ENCODE data around the gene TNFRSF4. TPM values are rescaled to one million over a fixed set of nuclear protein-coding genes. Genes with fewer than 3 reads are reported as not detected.
"Not testable (repeated sequence)": the region's sequence is repeated elsewhere in the genome, so short reads cannot be mapped to it uniquely, and the experiment has no call there.

TNFRSF4 gene
- total RNA-seq, 1 donor from 2014 or later: 0.31 TPM

GRCh38 chr1:1197551-1198422 is 16.2 kb downstream of the TNFRSF4 start:
- Mint-ChIP-seq H3K36me3 (no peaks in the 10 kb centered on the region), H3K27ac (no peak overlapping the region), H3K27me3 (no peaks in the 10 kb centered on the region), H3K4me1 (ENCODE audit: unreplicated experiment) (no peaks in the 10 kb centered on the region), H3K4me3 (no peak overlapping the region), H3K9me3 (peaks cover 8% of the 10 kb centered on the region)
- TF ChIP-seq CTCF (conservative IDR thresholded peaks at IDR 0.05): no peak
- DNase-seq (ENCODE audit: extremely low spot score, unreplicated experiment): no peak

- no peaks in the 10 kb centered on the region for H3K4me1 Mint-ChIP-seq (ENCODE audit: unreplicated experiment)
- H3K36me3 Mint-ChIP-seq: no peaks in the 10 kb centered on the region
- no peaks in the 10 kb centered on the region for H3K27me3 Mint-ChIP-seq
- no peak overlapping the region for H3K27ac Mint-ChIP-seq
- no peak overlapping the region for H3K4me3 Mint-ChIP-seq
- no peak for DNase-seq (ENCODE audit: extremely low spot score, unreplicated experiment)
- H3K9me3 Mint-ChIP-seq: peaks cover 8% of the 10 kb centered on the region
- no peak for TF ChIP-seq CTCF (conservative IDR thresholded peaks at IDR 0.05)
Measured at GRCh38 chr1:1197188-1197500, 16.8 kb downstream of the TNFRSF4 start.

- no peak for TF ChIP-seq CTCF (conservative IDR thresholded peaks at IDR 0.05)
- Mint-ChIP-seq H3K4me1 (ENCODE audit: unreplicated experiment) (no peaks in the 10 kb centered on the region), H3K4me3 (no peak overlapping the region), H3K27ac (no peak overlapping the region), H3K27me3 (no peaks in the 10 kb centered on the region), H3K36me3 (no peaks in the 10 kb centered on the region), H3K9me3 (peaks cover 12% of the 10 kb centered on the region)
- no peak for DNase-seq (ENCODE audit: extremely low spot score, unreplicated experiment)
Measured at GRCh38 chr1:1196431-1197187, 17.3 kb downstream of the TNFRSF4 start.

GRCh38 chr1:1195726-1196125 is 18.2 kb downstream of the TNFRSF4 start:
- not testable (repeated sequence) for H3K27ac Mint-ChIP-seq; H3K4me1 Mint-ChIP-seq (ENCODE audit: unreplicated experiment); H3K36me3 Mint-ChIP-seq; H3K27me3 Mint-ChIP-seq; DNase-seq (ENCODE audit: extremely low spot score, unreplicated experiment); H3K4me3 Mint-ChIP-seq
- H3K9me3 Mint-ChIP-seq: peaks cover 12% of the 10 kb centered on the region

DNA sequence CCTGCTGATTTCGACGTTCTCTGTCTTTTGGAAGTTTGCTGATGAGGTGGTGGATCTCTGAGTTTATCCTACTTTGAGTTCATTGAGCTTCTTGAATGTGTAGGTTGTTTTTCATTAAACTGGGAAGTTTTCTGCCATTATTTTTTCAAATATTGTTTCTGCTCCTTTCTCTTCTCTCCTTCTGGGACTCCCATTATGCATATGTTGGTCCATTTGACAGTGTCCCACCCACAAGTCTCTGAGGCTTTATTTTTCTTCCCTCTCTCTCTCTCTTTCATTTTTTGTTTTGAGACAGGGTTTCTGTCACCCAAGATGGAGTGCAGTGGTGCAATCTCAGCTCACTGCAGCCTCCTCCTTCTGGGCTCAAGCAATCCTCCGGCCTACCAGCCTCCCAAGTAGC is 19.2 kb downstream of the TNFRSF4 start:
- Mint-ChIP-seq H3K4me3 (no peak overlapping the region), H3K27ac (no peak overlapping the region), H3K4me1 (ENCODE audit: unreplicated experiment) (no peaks in the 10 kb centered on the region), H3K36me3 (no peaks in the 10 kb centered on the region), H3K27me3 (peaks cover 3% of the 10 kb centered on the region), H3K9me3 (peaks cover 12% of the 10 kb centered on the region)
- no peak for TF ChIP-seq CTCF (conservative IDR thresholded peaks at IDR 0.05)
- DNase-seq (ENCODE audit: extremely low spot score, unreplicated experiment): no peak

GRCh38 chr1:1191734-1192133 is 22.2 kb downstream of the TNFRSF4 start:
- peaks cover 3% of the 10 kb centered on the region for H3K27me3 Mint-ChIP-seq
- H3K9me3 Mint-ChIP-seq: peaks cover 12% of the 10 kb centered on the region
- no peak for DNase-seq (ENCODE audit: extremely low spot score, unreplicated experiment)
- H3K36me3 Mint-ChIP-seq: no peaks in the 10 kb centered on the region
- no peak overlapping the region for H3K27ac Mint-ChIP-seq
- H3K4me3 Mint-ChIP-seq: no peak overlapping the region
- TF ChIP-seq CTCF (conservative IDR thresholded peaks at IDR 0.05): no peak
- no peaks in the 10 kb centered on the region for H3K4me1 Mint-ChIP-seq (ENCODE audit: unreplicated experiment)
